Tibial artery (tissue), 4 donors: ENCODE measurements around the gene VPS26C.

Experiments
- DNase-seq, 2 donors: peaks; one replicate each; pipeline ENCODE4 v3.0.0-alpha.2; 2019
- H3K27ac ChIP-seq, 2 donors: fragments of 200-600 bp; sonication (generic) in 1 of 2; 1 replicate in 1 of 2; 2 replicates in 1 of 2; pipeline ENCODE4 v1.5.1; 2018 to 2019; ENCODE audit warnings: mild to moderate bottlenecking in 1 of 2
- H3K27me3 ChIP-seq, 2 donors: fragments of 200-600 bp; sonication (generic) in 1 of 2; one replicate each; pipeline versions ENCODE4 v1.5.1 to v1.6.0; 2016 to 2019
- H3K36me3 ChIP-seq, 3 donors: fragments of 200-600 bp; sonication (generic) in 2 of 3; one replicate each; pipeline ENCODE4 v1.5.1; 2016 to 2019; ENCODE audit warnings: mild to moderate bottlenecking in 2 of 3
- H3K4me1 ChIP-seq, 4 donors: fragments of 200-600 bp; sonication (generic) in 2 of 4; 1 replicate in 3 of 4; 2 replicates in 1 of 4; pipeline ENCODE4 v1.5.1; 2016 to 2019
- H3K4me3 ChIP-seq, 2 donors: fragments of 200-600 bp; sonication (generic) in 1 of 2; 1 replicate in 1 of 2; 2 replicates in 1 of 2; pipeline ENCODE4 v1.5.1; 2018 to 2019; ENCODE audit warnings: mild to moderate bottlenecking in 2 of 2
- H3K9me3 ChIP-seq, 3 donors: fragments of 200-600 bp; sonication (generic) in 1 of 3; one replicate each; pipeline ENCODE4 v1.5.1; 2016 to 2019
- CTCF ChIP-seq, 2 experiments: fragments of 200-600 bp in 1 of 2; fragments of 450-650 bp in 1 of 2; IDR thresholded peaks; one replicate each; pipeline ENCODE4 v1.5.1; 2017 to 2019; ENCODE audit warnings: antibody characterized with exemption in 2 of 2, mild to moderate bottlenecking in 1 of 2, moderate library complexity in 1 of 2
- intact Hi-C: fragments of 100-400 bp; cut with DNase I; formaldehyde crosslinking; loops from one replicate; pipeline ENCODE4 v1.15.0; 2023; ENCODE audit warnings: low total_unique reads

VPS26C gene

GRCh38 chr21:37232274-37233018 is 34.7 kb downstream of the VPS26C start:
- H3K4me3 ChIP-seq: no peak overlapping the region
- DNase-seq: no peak
- TF ChIP-seq CTCF (IDR thresholded peaks at IDR 0.05): no peak
- H3K9me3 ChIP-seq: no peaks in the 10 kb centered on the region
- H3K4me1 ChIP-seq: no peaks in the 10 kb centered on the region
- H3K36me3 ChIP-seq: peaks cover 36 to 85% (median 72%) of the 10 kb centered on the region in 3 donors
- H3K27me3 ChIP-seq: no peaks in the 10 kb centered on the region
- H3K27ac ChIP-seq: no peak overlapping the region
- intact Hi-C loops: no loop called here

DNA sequence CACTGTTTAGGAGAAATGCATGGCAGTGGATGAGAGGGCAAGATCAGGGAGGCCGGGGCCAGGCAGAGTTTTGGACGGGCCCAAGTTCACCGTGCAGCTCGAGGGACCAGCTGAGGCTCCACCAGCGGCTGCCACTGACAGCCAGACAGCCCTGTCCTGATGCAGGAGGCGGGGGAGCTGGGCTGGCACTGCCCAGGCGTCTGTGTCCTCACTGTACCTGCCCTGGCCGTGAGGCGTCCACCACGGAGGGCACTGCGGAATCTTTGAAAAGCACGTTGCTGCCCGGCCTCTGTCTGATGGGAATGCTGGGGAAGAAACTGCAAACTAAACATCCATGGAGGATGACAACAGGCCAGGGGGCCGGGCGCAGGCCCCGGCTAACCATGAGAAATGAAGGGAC is 35.5 kb downstream of the VPS26C start:
- intact Hi-C loops: no loop called here
- DNase-seq: no peak
- H3K4me3 ChIP-seq: no peak overlapping the region
- H3K27ac ChIP-seq: no peak overlapping the region
- TF ChIP-seq CTCF (IDR thresholded peaks at IDR 0.05): no peak
- H3K4me1 ChIP-seq: no peaks in the 10 kb centered on the region
- no peaks in the 10 kb centered on the region for H3K27me3 ChIP-seq
- H3K9me3 ChIP-seq: no peaks in the 10 kb centered on the region
- peaks cover 44 to 85% (median 72%) of the 10 kb centered on the region in 3 donors for H3K36me3 ChIP-seq

GRCh38 chr21:37231249-37231645 is 35.9 kb downstream of the VPS26C start:
- intact Hi-C loops: no loop called here
- Histone ChIP-seq H3K36me3 (peaks cover 48 to 89% (median 76%) of the 10 kb centered on the region in 3 donors), H3K9me3 (no peaks in the 10 kb centered on the region), H3K4me1 (no peaks in the 10 kb centered on the region), H3K4me3 (no peak overlapping the region), H3K27me3 (no peaks in the 10 kb centered on the region), H3K27ac (no peak overlapping the region)
- TF ChIP-seq CTCF (IDR thresholded peaks at IDR 0.05): no peak
- DNase-seq: no peak

- intact Hi-C loops: no loop called here
- Histone ChIP-seq H3K4me3 (no peak overlapping the region), H3K27ac (no peak overlapping the region), H3K9me3 (no peaks in the 10 kb centered on the region), H3K27me3 (no peaks in the 10 kb centered on the region), H3K4me1 (no peaks in the 10 kb centered on the region), H3K36me3 (peaks cover 53 to 94% (median 81%) of the 10 kb centered on the region in 3 donors)
- TF ChIP-seq CTCF (IDR thresholded peaks at IDR 0.05): no peak
- no peak for DNase-seq
These were observed 36.4 kb downstream of the VPS26C start for GRCh38 chr21:37230632-37231248.

GRCh38 chr21:37228003-37228400 is 39.1 kb downstream of the VPS26C start:
- Histone ChIP-seq H3K9me3 (no peaks in the 10 kb centered on the region), H3K27ac (no peak overlapping the region), H3K4me3 (no peak overlapping the region), H3K4me1 (no peaks in the 10 kb centered on the region), H3K27me3 (no peaks in the 10 kb centered on the region), H3K36me3 (peaks cover 67 to 92% (median 92%) of the 10 kb centered on the region in 3 donors)
- intact Hi-C loops: no loop called here
- TF ChIP-seq CTCF (IDR thresholded peaks at IDR 0.05): no peak
- DNase-seq: no peak
